GM12801 (cell line): ENCODE measurements around the gene CLTB.

Experiments
- CTCF ChIP-seq: IDR thresholded peaks from one replicate; pipeline ENCODE4 v1.5.1; 2011; ENCODE audit warnings: control low read depth; ENCODE audit not compliant: insufficient read length; ENCODE audit errors: extremely low read depth

Gene CLTB

GRCh38 chr5:176360894-176361436 lies 55.4 kb downstream of the CLTB start:
- no peak for TF ChIP-seq CTCF

GRCh38 chr5:176359658-176360057 lies 56.7 kb downstream of the CLTB start:
- TF ChIP-seq CTCF: no peak

- TF ChIP-seq CTCF: no peak
These were observed 60.2 kb downstream of the CLTB start for GRCh38 chr5:176356179-176356566.

- TF ChIP-seq CTCF: no peak
These were observed 60.8 kb downstream of the CLTB start for GRCh38 chr5:176355400-176356178.

GRCh38 chr5:176353533-176353932 lies 62.8 kb downstream of the CLTB start:
- TF ChIP-seq CTCF: no peak

GRCh38 chr5:176352116-176352878 lies 64.0 kb downstream of the CLTB start:
- no peak for TF ChIP-seq CTCF

GRCh38 chr5:176350416-176350815 lies 65.9 kb downstream of the CLTB start:
- TF ChIP-seq CTCF: no peak
